PC-3 (cell line): ENCODE data around the gene APOBEC3A. TPM values are rescaled to one million over a fixed set of nuclear protein-coding genes. Genes with fewer than 3 reads are reported as not detected.

ENCODE experiments used
- ATAC-seq: fragments of 200-7000 bp; cut with Tn5 transposase; 2 replicates; pipeline ENCODE4 v1.9.1; 2020; ENCODE audit warnings: mild to moderate bottlenecking, moderate library complexity
- BruUV-seq: library from RNA; stranded (reverse); fragments of 400-500 nt; replicated peaks from 2 replicates; lab custom pipeline; 2021; lab: Mats Ljungman, UMichigan
- CTCF ChIA-PET: fragments of 300-600 bp; sonication (Branson Sonifier 250); formaldehyde crosslinking; loops from one replicate; lab custom pipeline; 2022; ENCODE audit warnings: antibody characterized with exemption; lab: Charles Lee
- POLR2A ChIA-PET: fragments of 300-600 bp; sonication (Branson Sonifier 250); formaldehyde crosslinking; loops from one replicate; lab custom pipeline; 2022; ENCODE audit warnings: antibody characterized with exemption; ENCODE audit not compliant: unreplicated experiment; lab: Charles Lee
- DNase-seq: peaks from one replicate; pipeline ENCODE4 v3.0.0-alpha.2; 2015
- H2AFZ ChIP-seq: fragments of 300-600 bp; sonication (generic); 2 replicates; pipeline ENCODE4 v1.6.0; 2016; ENCODE audit warnings: antibody characterized with exemption, low read length
- H3F3A ChIP-seq: fragments of 300-600 bp; sonication (generic); one replicate; pipeline ENCODE4 v1.6.0; 2017; ENCODE audit warnings: antibody characterized with exemption, low read length, control low read depth, mild to moderate bottlenecking; ENCODE audit not compliant: unreplicated experiment
- H3K27ac ChIP-seq: fragments of 300-600 bp; sonication (generic); 2 replicates; pipeline ENCODE4 v1.5.1; 2016; ENCODE audit warnings: mild to moderate bottlenecking, low read length
- H3K27me3 ChIP-seq: fragments of 300-600 bp; sonication (generic); 2 replicates; pipeline ENCODE4 v1.6.1; 2016; ENCODE audit warnings: low read length, mixed read lengths
- H3K36me3 ChIP-seq: fragments of 300-600 bp; sonication (generic); 2 replicates; pipeline ENCODE4 v1.6.1; 2016; ENCODE audit warnings: low read depth, mixed run types, low read length, mixed read lengths
- H3K4me1 ChIP-seq: fragments of 300-600 bp; sonication (generic); 2 replicates; pipeline ENCODE4 v1.5.1; 2016; ENCODE audit warnings: low read length; ENCODE audit not compliant: insufficient read depth
- H3K4me2 ChIP-seq: fragments of 300-600 bp; sonication (generic); 2 replicates; pipeline ENCODE4 v1.6.0; 2016; ENCODE audit warnings: low read length
- H3K4me3 ChIP-seq: fragments of 300-600 bp; sonication (generic); 2 replicates; pipeline ENCODE4 v1.5.1; 2016; ENCODE audit warnings: mild to moderate bottlenecking, low read length, mixed read lengths
- H3K79me2 ChIP-seq: fragments of 300-600 bp; sonication (generic); 2 replicates; pipeline ENCODE4 v1.6.1; 2017; ENCODE audit warnings: low read length, mixed read lengths
- H3K9ac ChIP-seq: fragments of 300-600 bp; sonication (generic); 2 replicates; pipeline ENCODE4 v1.6.0; 2016; ENCODE audit warnings: mild to moderate bottlenecking, low read length
- H3K9me2 ChIP-seq: fragments of 300-600 bp; sonication (generic); replicated peaks from 2 replicates; pipeline ENCODE4 v1.6.1; 2016; ENCODE audit warnings: mixed run types, low read length, mixed read lengths
- H3K9me3 ChIP-seq: fragments of 300-600 bp; sonication (generic); 2 replicates; pipeline ENCODE4 v1.6.1; 2016; ENCODE audit warnings: low read length, mixed read lengths
- H4K20me1 ChIP-seq: fragments of 300-600 bp; sonication (generic); 2 replicates; pipeline ENCODE4 v1.6.1; 2016; ENCODE audit warnings: low read length, mixed read lengths
- EZH2 ChIP-seq: fragments of 300-600 bp; sonication (generic); IDR thresholded peaks from one replicate; pipeline ENCODE4 v1.6.1; 2017; ENCODE audit warnings: antibody characterized with exemption, mild to moderate bottlenecking, low read length; ENCODE audit not compliant: unreplicated experiment
- EZH2phosphoT487 ChIP-seq: fragments of 300-600 bp; sonication (generic); IDR thresholded peaks from 2 replicates; pipeline ENCODE4 v1.6.1; 2018; ENCODE audit warnings: mild to moderate bottlenecking, antibody characterized with exemption, low read length, borderline replicate concordance
- intact Hi-C: fragments of 100-400 bp; cut with micrococcal nuclease; formaldehyde crosslinking; loops from 2 replicates; pipeline ENCODE4 v1.9.0; 2023
- total RNA-seq: library from RNA; depleted of rRNA; stranded (reverse); fragments of >200 nt; gene quantifications from 2 replicates; pipeline ENCODE4 v1.2.3, GENCODE V29; 2014
- TF ChIP-seq, protein P1 (sequence below): fragments of 300-600 bp; sonication (generic); conservative IDR thresholded peaks from 2 replicates; pipeline ENCODE4 v1.5.1; 2017; ENCODE audit warnings: antibody characterized with exemption, low read depth, mild to moderate bottlenecking, low read length

APOBEC3A gene
- total RNA-seq, 1 experiment from 2014 or later: not detected

DNA sequence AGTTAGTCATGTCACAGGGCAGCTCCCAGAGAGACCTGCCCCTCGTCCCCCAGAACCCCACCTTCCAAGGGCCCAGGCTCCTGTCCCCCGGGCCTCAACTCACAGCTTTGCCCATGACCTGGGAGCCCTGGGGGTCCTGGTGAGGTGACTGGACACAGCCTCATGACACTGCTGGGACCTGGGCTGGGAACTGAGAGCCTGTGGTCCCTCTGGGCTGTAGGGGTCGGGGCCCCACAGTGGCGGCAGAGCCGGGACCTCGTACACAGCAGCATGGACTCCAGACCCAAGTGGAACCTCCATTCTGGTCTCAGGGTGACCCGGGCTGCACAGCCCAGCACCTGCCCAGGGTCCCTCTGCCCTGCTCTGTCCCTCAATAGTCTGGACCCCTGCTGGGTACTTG, 6.9 kb downstream of the APOBEC3A start:
- TF ChIP-seq EZH2 (no peak), EZH2phosphoT487 (no peak)
- TF ChIP-seq, protein P1, sequence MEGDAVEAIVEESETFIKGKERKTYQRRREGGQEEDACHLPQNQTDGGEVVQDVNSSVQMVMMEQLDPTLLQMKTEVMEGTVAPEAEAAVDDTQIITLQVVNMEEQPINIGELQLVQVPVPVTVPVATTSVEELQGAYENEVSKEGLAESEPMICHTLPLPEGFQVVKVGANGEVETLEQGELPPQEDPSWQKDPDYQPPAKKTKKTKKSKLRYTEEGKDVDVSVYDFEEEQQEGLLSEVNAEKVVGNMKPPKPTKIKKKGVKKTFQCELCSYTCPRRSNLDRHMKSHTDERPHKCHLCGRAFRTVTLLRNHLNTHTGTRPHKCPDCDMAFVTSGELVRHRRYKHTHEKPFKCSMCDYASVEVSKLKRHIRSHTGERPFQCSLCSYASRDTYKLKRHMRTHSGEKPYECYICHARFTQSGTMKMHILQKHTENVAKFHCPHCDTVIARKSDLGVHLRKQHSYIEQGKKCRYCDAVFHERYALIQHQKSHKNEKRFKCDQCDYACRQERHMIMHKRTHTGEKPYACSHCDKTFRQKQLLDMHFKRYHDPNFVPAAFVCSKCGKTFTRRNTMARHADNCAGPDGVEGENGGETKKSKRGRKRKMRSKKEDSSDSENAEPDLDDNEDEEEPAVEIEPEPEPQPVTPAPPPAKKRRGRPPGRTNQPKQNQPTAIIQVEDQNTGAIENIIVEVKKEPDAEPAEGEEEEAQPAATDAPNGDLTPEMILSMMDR: no peak
- ATAC-seq (no peak), DNase-seq (no peak)
- ChIA-PET CTCF (no interaction called here), POLR2A (no interaction called here)
- Histone ChIP-seq H3K27ac (no peak overlapping the region), H3K79me2 (no peaks in the 10 kb centered on the region), H3K9ac (no peak overlapping the region), H3K4me3 (no peak overlapping the region), H3K36me3 (no peaks in the 10 kb centered on the region), H2AFZ (no peak overlapping the region), H3F3A (no peaks in the 10 kb centered on the region), H3K9me3 (no peaks in the 10 kb centered on the region), H3K9me2 (no peaks in the 10 kb centered on the region), H3K4me1 (no peaks in the 10 kb centered on the region), H3K27me3 (no peaks in the 10 kb centered on the region), H3K4me2 (no peak overlapping the region), H4K20me1 (no peaks in the 10 kb centered on the region)
- intact Hi-C loops: no loop called here
- no TSS peak for BruUV-seq

DNA sequence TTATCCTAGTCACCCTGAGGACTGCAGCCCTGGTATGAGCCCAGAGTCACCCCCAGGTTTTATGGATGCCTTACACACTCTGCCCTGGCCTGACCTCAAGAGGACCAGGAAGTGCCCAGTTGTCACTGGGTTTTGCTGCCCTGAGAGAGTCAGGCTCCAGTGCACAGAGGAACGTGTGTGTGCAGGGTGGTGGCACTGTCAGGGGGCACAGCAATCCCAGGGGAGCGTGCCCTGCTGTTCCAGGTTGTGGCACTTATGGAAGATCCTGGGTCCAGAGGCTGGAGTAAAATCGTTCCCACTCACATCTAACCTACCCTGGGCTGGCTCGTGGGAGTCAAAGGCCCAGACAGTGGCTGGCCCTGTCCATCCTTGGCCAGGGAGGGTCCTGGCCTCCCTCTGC, 7.6 kb downstream of the APOBEC3A start:
- TF ChIP-seq, protein P1: no peak
- DNase-seq: no peak
- Histone ChIP-seq H3K9ac (no peak overlapping the region), H3K9me3 (no peaks in the 10 kb centered on the region), H3K9me2 (no peaks in the 10 kb centered on the region), H3K79me2 (no peaks in the 10 kb centered on the region), H3K4me2 (no peak overlapping the region), H3K4me1 (no peaks in the 10 kb centered on the region), H3K36me3 (no peaks in the 10 kb centered on the region), H4K20me1 (no peaks in the 10 kb centered on the region), H3K27ac (no peak overlapping the region), H3K4me3 (no peak overlapping the region), H3K27me3 (no peaks in the 10 kb centered on the region), H2AFZ (no peak overlapping the region), H3F3A (no peaks in the 10 kb centered on the region)
- ATAC-seq: no peak
- intact Hi-C loops: no loop called here
- ChIA-PET POLR2A (no interaction called here), CTCF (no interaction called here)
- BruUV-seq: no TSS peak

DNA sequence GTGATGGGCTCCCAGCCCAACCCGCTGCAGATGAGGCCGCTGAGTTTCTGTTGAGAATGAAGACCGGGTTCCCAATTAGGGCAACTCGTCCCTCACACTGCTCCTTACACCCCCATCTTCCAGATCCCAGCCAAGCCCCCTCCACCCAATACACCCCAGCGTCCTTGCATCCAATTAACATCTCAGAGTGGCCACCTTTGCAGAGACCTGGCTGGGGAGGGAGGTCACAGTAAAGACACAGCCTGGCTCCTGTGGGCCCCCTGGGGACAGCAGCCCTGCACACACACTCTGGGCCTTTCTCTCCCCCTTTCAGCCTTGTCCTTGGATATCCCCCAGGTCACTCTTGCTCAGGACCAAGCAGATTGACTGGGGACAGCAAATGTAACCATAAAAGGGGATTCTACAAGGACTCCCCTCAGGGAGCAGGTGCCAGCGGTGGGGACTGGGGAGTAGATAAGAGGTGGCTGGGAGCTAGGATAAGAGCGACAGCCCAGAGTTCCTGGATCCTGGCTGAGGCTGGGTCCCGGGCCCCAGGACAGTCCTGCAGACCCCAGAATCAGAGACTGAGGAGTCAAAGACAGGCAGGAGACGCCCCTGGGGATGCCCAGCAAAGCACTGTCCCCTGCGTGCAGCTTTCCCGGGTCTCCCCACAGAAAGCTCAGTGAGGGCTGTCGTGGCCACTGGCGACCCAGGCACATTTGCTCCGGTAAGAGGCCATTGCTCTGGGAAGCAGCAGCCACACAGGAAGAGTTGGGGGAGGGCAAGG, 8.4 kb downstream of the APOBEC3A start:
- ATAC-seq: no peak
- H3F3A ChIP-seq: no peaks in the 10 kb centered on the region
- H3K36me3 ChIP-seq: no peaks in the 10 kb centered on the region
- H3K9me2 ChIP-seq: no peaks in the 10 kb centered on the region
- no peak overlapping the region for H3K4me2 ChIP-seq
- intact Hi-C loops: no loop called here
- no TSS peak for BruUV-seq
- H3K4me3 ChIP-seq: no peak overlapping the region
- no peaks in the 10 kb centered on the region for H3K9me3 ChIP-seq
- no peaks in the 10 kb centered on the region for H3K79me2 ChIP-seq
- no peak overlapping the region for H3K9ac ChIP-seq
- no peaks in the 10 kb centered on the region for H3K27me3 ChIP-seq
- DNase-seq: no peak
- ChIA-PET CTCF (no interaction called here), POLR2A (no interaction called here)
- no peak overlapping the region for H2AFZ ChIP-seq
- no peaks in the 10 kb centered on the region for H4K20me1 ChIP-seq
- no peaks in the 10 kb centered on the region for H3K4me1 ChIP-seq
- TF ChIP-seq EZH2 (no peak), EZH2phosphoT487 (no peak)
- TF ChIP-seq, protein P1: no peak
- no peak overlapping the region for H3K27ac ChIP-seq
